HCT116 (cell line): ENCODE results near the gene ABHD1. TPM values are rescaled to one million over a fixed set of nuclear protein-coding genes. Genes with fewer than 3 reads are reported as not detected.

Experiments used
- ATAC-seq: fragments of 200-7000 bp; cut with Tn5 transposase; 2 replicates; pipeline ENCODE4 v1.9.1; 2020; ENCODE audit warnings: mild to moderate bottlenecking, moderate library complexity
- Bru-seq: library from RNA; stranded (reverse); fragments of 400-500 nt; gene quantifications from one replicate; lab custom pipeline; 2021; lab: Mats Ljungman, UMichigan
- BruChase-seq, 2 experiments: library from RNA; stranded (reverse); fragments of 400-500 nt; gene quantifications; one replicate each; lab custom pipeline; 2021; lab: Mats Ljungman, UMichigan
- BruUV-seq: library from RNA; stranded (reverse); fragments of 400-500 nt; replicated peaks from 2 replicates; lab custom pipeline; 2021; lab: Mats Ljungman, UMichigan
- CTCF ChIA-PET: fragments of 300-600 bp; sonication (Branson Sonifier 250); formaldehyde crosslinking; loops from one replicate; lab custom pipeline; 2021; ENCODE audit warnings: antibody characterized with exemption; lab: Charles Lee
- POLR2A ChIA-PET: fragments of 300-600, 350-600 bp; sonication (Branson Sonifier 250); formaldehyde crosslinking; loops from one replicate; lab custom pipeline; 2021; ENCODE audit warnings: antibody characterized with exemption; lab: Charles Lee
- RAD21 ChIA-PET, 2 experiments: fragments of 300-600 bp; sonication (Branson Sonifier 250); formaldehyde crosslinking; loops; one replicate each; lab custom pipeline; 2023; ENCODE audit warnings: low total read pairs in 2 of 2; ENCODE audit not compliant: uncharacterized antibody in 2 of 2, unreplicated experiment in 2 of 2, low non-redundant PET in 1 of 2; lab: Charles Lee
- DNase-seq: peaks from one replicate; pipeline ENCODE4 v3.0.0-alpha.2; 2010; ENCODE audit warnings: low read depth, low spot score
- H2AFZ ChIP-seq: fragments of 200-600 bp; shearing (Covaris generic), sonication (generic); 2 replicates; pipeline ENCODE4 v1.6.1; 2017; ENCODE audit warnings: low read depth, mixed run types, mixed read lengths, antibody characterized with exemption, low read length; ENCODE audit not compliant: poor library complexity, severe bottlenecking
- H3K27ac ChIP-seq: 2 replicates; pipeline ENCODE4 v1.5.1; 2012; ENCODE audit warnings: low read depth, low read length
- H3K27me3 ChIP-seq: fragments of 200-600 bp; sonication (generic); 2 replicates; pipeline ENCODE4 v1.6.1; 2016; ENCODE audit warnings: mixed run types, low read length, mixed read lengths; ENCODE audit not compliant: insufficient read depth
- H3K36me3 ChIP-seq, 2 experiments: fragments of 200-500 bp in 1 of 2; fragments of 200-600 bp in 1 of 2; sonication (Bioruptor generic) in 1 of 2; sonication (generic) in 1 of 2; 2 replicates each; pipeline versions ENCODE4 v1.5.1 to v1.6.1; 2014 to 2016; ENCODE audit warnings: low read length in 2 of 2, inconsistent platforms in 1 of 2, mixed read lengths in 1 of 2, mixed run types in 1 of 2; ENCODE audit not compliant: insufficient read depth in 2 of 2, control insufficient read depth in 1 of 2
- H3K4me1 ChIP-seq, 2 experiments: fragments of 200-600 bp in 1 of 2; sonication (generic) in 1 of 2; 2 replicates each; pipeline versions ENCODE4 v1.5.1 to v1.6.1; 2012 to 2017; ENCODE audit warnings: low read length in 2 of 2, inconsistent platforms in 1 of 2, mild to moderate bottlenecking in 1 of 2, mixed read lengths in 1 of 2, mixed run types in 1 of 2, moderate library complexity in 1 of 2; ENCODE audit not compliant: insufficient read depth in 2 of 2, control insufficient read depth in 1 of 2
- H3K4me2 ChIP-seq: fragments of 200-600 bp; sonication (generic); 2 replicates; pipeline ENCODE4 v1.6.1; 2017; ENCODE audit warnings: mixed run types, low read length, mixed read lengths
- H3K4me3 ChIP-seq, 2 experiments: fragments of 200-600 bp in 1 of 2; sonication (generic) in 1 of 2; replicated peaks in 1 of 2; 2 replicates each; pipeline ENCODE4 v1.5.1; 2011 to 2016; ENCODE audit warnings: low read length in 2 of 2, control low read depth in 1 of 2, low read depth in 1 of 2, mild to moderate bottlenecking in 1 of 2, mixed read lengths in 1 of 2, mixed run types in 1 of 2
- H3K79me2 ChIP-seq: fragments of 200-600 bp; sonication (generic); 2 replicates; pipeline ENCODE4 v1.6.1; 2017; ENCODE audit warnings: mild to moderate bottlenecking, mixed run types, low read length, moderate library complexity, mixed read lengths; ENCODE audit not compliant: insufficient read depth
- H3K9ac ChIP-seq: fragments of 200-600 bp; sonication (generic); 2 replicates; pipeline ENCODE4 v1.6.1; 2016; ENCODE audit warnings: low read length, mixed read lengths
- H3K9me2 ChIP-seq: fragments of 200-600 bp; sonication (generic), shearing (Covaris generic); 2 replicates; pipeline ENCODE4 v1.6.1; 2017; ENCODE audit warnings: mixed run types, mild to moderate bottlenecking, moderate library complexity; ENCODE audit not compliant: insufficient read depth
- H3K9me3 ChIP-seq, 2 experiments: fragments of 200-500 bp in 1 of 2; fragments of 200-600 bp in 1 of 2; sonication (Bioruptor generic) in 1 of 2; sonication (generic) in 1 of 2; 2 replicates each; pipeline ENCODE4 v1.6.1; 2014 to 2017; ENCODE audit warnings: low read length in 2 of 2, mixed read lengths in 2 of 2, inconsistent platforms in 1 of 2, low read depth in 1 of 2, mild to moderate bottlenecking in 1 of 2, mixed run types in 1 of 2, moderate library complexity in 1 of 2; ENCODE audit not compliant: control insufficient read depth in 1 of 2, insufficient read depth in 1 of 2
- H4K20me1 ChIP-seq: fragments of 200-600 bp; sonication (generic), shearing (Covaris generic); 2 replicates; pipeline ENCODE4 v1.6.1; 2017; ENCODE audit warnings: mixed run types, mild to moderate bottlenecking, moderate library complexity; ENCODE audit not compliant: insufficient read depth
- ATF3 ChIP-seq: IDR thresholded peaks from 2 replicates; pipeline ENCODE4 v1.6.1; 2012
- ELF1 ChIP-seq: IDR thresholded peaks from 2 replicates; pipeline ENCODE4 v1.6.1; 2012; ENCODE audit warnings: low read depth, borderline replicate concordance
- JUND ChIP-seq: IDR thresholded peaks from 2 replicates; pipeline ENCODE4 v1.6.1; 2012
- RAD21 ChIP-seq: IDR thresholded peaks from 2 replicates; pipeline ENCODE4 v1.6.1; 2012; ENCODE audit warnings: low read depth, mild to moderate bottlenecking
- SP1 ChIP-seq: IDR thresholded peaks from 2 replicates; pipeline ENCODE4 v1.6.1; 2012; ENCODE audit warnings: low read depth
- SRF ChIP-seq: IDR thresholded peaks from 2 replicates; pipeline ENCODE4 v1.6.1; 2012; ENCODE audit warnings: low read depth
- TCF7L2 ChIP-seq: IDR thresholded peaks from 2 replicates; pipeline ENCODE4 v1.7.0; 2011; ENCODE audit warnings: borderline replicate concordance, inconsistent platforms; ENCODE audit not compliant: insufficient read depth, insufficient read length; ENCODE audit errors: extremely low read depth
- YY1 ChIP-seq: IDR thresholded peaks from 2 replicates; pipeline ENCODE4 v1.6.1; 2011; ENCODE audit warnings: low read length, low read depth, moderate library complexity, mild to moderate bottlenecking; ENCODE audit not compliant: insufficient replicate concordance; ENCODE audit errors: extremely low read depth
- intact Hi-C: fragments of 100-400 bp; cut with micrococcal nuclease; formaldehyde crosslinking; loops from 2 replicates; pipeline ENCODE4 v1.10.0; 2022
- long read RNA-seq: library from polyadenylated mRNA; unstranded; transcript quantifications from one replicate; pipeline ENCODE4 v2.0.0, GENCODE V29; 2021; ENCODE audit not compliant: unreplicated experiment
- polyA plus RNA-seq: library from polyadenylated mRNA; unstranded; fragments of >200 nt; gene quantifications from 2 replicates; pipeline ENCODE4 v1.2.1, GENCODE V29; 2012; ENCODE audit warnings: missing spikeins
- total RNA-seq: library from RNA; stranded (reverse); gene quantifications from one replicate; pipeline ENCODE4 v1.2.1, GENCODE V29; 2021; ENCODE audit not compliant: unreplicated experiment
- TF ChIP-seq, protein P1 (sequence below): IDR thresholded peaks from 2 replicates; pipeline ENCODE4 v1.6.1; 2011; ENCODE audit warnings: mild to moderate bottlenecking, low read length, moderate library complexity; ENCODE audit not compliant: insufficient replicate concordance; ENCODE audit errors: extremely low read depth

ABHD1 gene
- total RNA-seq (not detected), Bru-seq, nascent RNA (not detected), BruChase-seq, experiment 1, labeled RNA remaining after a 6-hour chase (not detected), BruChase-seq, experiment 2, labeled RNA remaining after a 2-hour chase (not detected)
- polyA plus RNA-seq, result 0.13 and 0.15 TPM in 2 replicates
- long read RNA-seq, result 0 reads

GRCh38 chr2:27123302-27124150 is at the start of gene ABHD1:
ABHD1 (plus strand) TSS chr2:27123815; CDS start chr2:27123949, 134 bp downstream.
- TF ChIP-seq ELF1, result no peak
- TF ChIP-seq, protein P1, sequence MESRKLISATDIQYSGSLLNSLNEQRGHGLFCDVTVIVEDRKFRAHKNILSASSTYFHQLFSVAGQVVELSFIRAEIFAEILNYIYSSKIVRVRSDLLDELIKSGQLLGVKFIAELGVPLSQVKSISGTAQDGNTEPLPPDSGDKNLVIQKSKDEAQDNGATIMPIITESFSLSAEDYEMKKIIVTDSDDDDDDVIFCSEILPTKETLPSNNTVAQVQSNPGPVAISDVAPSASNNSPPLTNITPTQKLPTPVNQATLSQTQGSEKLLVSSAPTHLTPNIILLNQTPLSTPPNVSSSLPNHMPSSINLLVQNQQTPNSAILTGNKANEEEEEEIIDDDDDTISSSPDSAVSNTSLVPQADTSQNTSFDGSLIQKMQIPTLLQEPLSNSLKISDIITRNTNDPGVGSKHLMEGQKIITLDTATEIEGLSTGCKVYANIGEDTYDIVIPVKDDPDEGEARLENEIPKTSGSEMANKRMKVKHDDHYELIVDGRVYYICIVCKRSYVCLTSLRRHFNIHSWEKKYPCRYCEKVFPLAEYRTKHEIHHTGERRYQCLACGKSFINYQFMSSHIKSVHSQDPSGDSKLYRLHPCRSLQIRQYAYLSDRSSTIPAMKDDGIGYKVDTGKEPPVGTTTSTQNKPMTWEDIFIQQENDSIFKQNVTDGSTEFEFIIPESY, result no peak
- TF ChIP-seq JUND, result no peak
- TF ChIP-seq ATF3, result no peak
- no peak for TF ChIP-seq RAD21
- TF ChIP-seq SRF, result no peak
- TF ChIP-seq SP1, result no peak
- TF ChIP-seq TCF7L2, result no peak
- no peak for TF ChIP-seq YY1
- TF ChIP-seq, all 23 proteins: peak for 0
- ChIA-PET RAD21 (no interaction called here), CTCF (no interaction called here), POLR2A (no interaction called here)
- no peaks in the 10 kb centered on the region for H3K9me2 ChIP-seq
- no peak within 1 kb of the TSS for H3K4me2 ChIP-seq
- no peaks in the 10 kb centered on the region for H3K9me3 ChIP-seq
- H3K9ac ChIP-seq, result no peak within 1 kb of the TSS
- peaks cover 0 to 7% of the 10 kb centered on the region in 2 experiments; a peak in 2 of 4 replicates for H3K4me1 ChIP-seq
- no peaks in the 10 kb centered on the region for H3K79me2 ChIP-seq
- H3K4me3 ChIP-seq, result no peak within 1 kb of the TSS
- H2AFZ ChIP-seq, result no peak within 1 kb of the TSS
- H3K27ac ChIP-seq, result no peak within 1 kb of the TSS
- H4K20me1 ChIP-seq, result no peaks in the 10 kb centered on the region
- H3K36me3 ChIP-seq, result no peaks in the 10 kb centered on the region
- H3K27me3 ChIP-seq, result no peaks in the 10 kb centered on the region
- intact Hi-C loops, result no loop called here
- DNase-seq, result no peak
- ATAC-seq, result no peak
- no TSS peak for BruUV-seq
